IMR-90 (cell line): ENCODE data around the gene IFNA8.

Experiments
- POLR2A ChIP-seq: IDR thresholded peaks from 2 replicates; pipeline ENCODE4 v1.6.1; 2012; ENCODE audit warnings: mild to moderate bottlenecking, low read depth, low read length
- TF ChIP-seq, protein P1 (sequence below): conservative IDR thresholded peaks from 2 replicates; pipeline ENCODE4 v1.5.1; 2012; ENCODE audit warnings: mild to moderate bottlenecking, low read depth, low read length, improper control_type of control experiment

DNA sequence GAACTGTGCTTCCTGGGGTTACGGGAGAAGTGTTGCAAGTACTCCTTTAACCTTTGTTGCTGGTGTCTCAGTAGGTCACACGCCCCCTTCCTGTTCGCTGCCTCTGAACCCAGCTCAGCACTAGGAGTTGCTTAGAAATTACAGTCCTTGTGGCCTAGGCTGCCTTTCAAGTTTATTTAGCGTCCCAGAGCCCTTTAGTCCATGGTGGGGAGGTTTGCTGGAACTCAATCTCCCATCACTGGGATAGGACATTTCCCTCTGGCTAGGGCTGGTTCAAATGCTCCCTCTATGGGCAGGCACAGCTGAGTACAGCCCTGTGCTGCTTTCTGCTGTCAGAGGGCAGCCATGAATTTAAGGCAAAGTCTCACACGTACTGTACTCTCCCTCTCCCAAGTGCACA lies 4.7 kb downstream of the IFNA8 start:
- TF ChIP-seq, protein P1, sequence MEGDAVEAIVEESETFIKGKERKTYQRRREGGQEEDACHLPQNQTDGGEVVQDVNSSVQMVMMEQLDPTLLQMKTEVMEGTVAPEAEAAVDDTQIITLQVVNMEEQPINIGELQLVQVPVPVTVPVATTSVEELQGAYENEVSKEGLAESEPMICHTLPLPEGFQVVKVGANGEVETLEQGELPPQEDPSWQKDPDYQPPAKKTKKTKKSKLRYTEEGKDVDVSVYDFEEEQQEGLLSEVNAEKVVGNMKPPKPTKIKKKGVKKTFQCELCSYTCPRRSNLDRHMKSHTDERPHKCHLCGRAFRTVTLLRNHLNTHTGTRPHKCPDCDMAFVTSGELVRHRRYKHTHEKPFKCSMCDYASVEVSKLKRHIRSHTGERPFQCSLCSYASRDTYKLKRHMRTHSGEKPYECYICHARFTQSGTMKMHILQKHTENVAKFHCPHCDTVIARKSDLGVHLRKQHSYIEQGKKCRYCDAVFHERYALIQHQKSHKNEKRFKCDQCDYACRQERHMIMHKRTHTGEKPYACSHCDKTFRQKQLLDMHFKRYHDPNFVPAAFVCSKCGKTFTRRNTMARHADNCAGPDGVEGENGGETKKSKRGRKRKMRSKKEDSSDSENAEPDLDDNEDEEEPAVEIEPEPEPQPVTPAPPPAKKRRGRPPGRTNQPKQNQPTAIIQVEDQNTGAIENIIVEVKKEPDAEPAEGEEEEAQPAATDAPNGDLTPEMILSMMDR = 0 out of 2 replicates have a peak, but pooled peaks have one; percentile 16
- no peak for TF ChIP-seq POLR2A
